Measurements from ENCODE around the gene TCL1B.

Gene TCL1B, protein sequence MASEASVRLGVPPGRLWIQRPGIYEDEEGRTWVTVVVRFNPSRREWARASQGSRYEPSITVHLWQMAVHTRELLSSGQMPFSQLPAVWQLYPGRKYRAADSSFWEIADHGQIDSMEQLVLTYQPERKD

GRCh38 chr14:95685978-95686922, at the start of gene TCL1B:
Gene TCL1B, plus strand, starts transcription at chr14:95686426. Its CDS starts 42 bp downstream, at chr14:95686468.
- no peak for TF ChIP-seq CTCF (conservative IDR thresholded peaks at IDR 0.05; ENCODE audit: control insufficient read depth, insufficient read depth, low read depth, low read length)
- no peak for DNase-seq (ENCODE audit: low read depth)
- H3K4me3 ChIP-seq (ENCODE audit: control insufficient read depth, low read depth, low read length), result no peak within 1 kb of the TSS

GRCh38 chr14:95644981-95645380, 41.2 kb upstream of the TCL1B start:
- no peak overlapping the region for H3K4me3 ChIP-seq (ENCODE audit: control insufficient read depth, low read depth, low read length)
- TF ChIP-seq CTCF (conservative IDR thresholded peaks at IDR 0.05; ENCODE audit: control insufficient read depth, insufficient read depth, low read depth, low read length), result no peak
- DNase-seq (ENCODE audit: low read depth), result no peak

GRCh38 chr14:95645389-95645996, 40.7 kb upstream of the TCL1B start:
- no peak for DNase-seq (ENCODE audit: low read depth)
- no peak overlapping the region for H3K4me3 ChIP-seq (ENCODE audit: control insufficient read depth, low read depth, low read length)
- no peak for TF ChIP-seq CTCF (conservative IDR thresholded peaks at IDR 0.05; ENCODE audit: control insufficient read depth, insufficient read depth, low read depth, low read length)

DNA sequence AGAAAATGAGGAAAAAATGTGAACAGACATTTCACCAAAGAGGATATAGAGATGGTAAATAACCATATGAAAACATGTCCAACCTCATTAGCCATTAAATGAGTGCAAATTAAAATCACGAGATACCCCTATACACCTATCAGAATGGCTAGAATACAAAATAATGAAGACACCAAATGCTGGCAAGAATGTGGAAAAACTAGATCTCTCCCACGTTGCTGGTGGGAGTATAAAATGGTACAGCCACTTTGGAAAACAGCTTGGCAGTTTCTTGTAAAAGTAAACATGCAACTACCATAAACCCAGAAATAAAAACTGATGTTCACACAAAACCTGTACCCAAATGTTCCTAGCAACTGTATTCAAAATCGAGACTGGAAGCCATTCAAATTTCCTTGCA, 38.3 kb upstream of the TCL1B start:
- TF ChIP-seq CTCF (conservative IDR thresholded peaks at IDR 0.05; ENCODE audit: control insufficient read depth, insufficient read depth, low read depth, low read length), result no peak

DNA sequence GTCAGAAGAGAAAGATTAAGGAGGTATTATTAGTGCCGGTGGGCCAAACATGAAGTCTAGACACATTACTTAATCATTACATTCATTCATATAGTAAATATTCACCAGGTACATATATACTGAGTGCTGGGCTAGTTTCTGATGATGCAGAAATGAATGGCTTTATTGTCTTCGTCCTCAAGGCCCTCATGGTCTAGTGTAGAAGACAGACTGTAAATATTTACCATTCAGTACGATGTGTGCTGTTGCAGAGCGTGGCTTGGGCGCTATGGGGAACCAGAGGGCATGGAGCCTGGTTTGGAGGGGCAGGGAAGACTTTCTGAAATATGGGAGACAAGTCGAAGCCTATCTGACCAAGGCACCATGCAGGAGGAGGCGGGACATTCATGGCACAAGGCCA, 37.0 kb upstream of the TCL1B start:
- no peak for TF ChIP-seq CTCF (conservative IDR thresholded peaks at IDR 0.05; ENCODE audit: control insufficient read depth, insufficient read depth, low read depth, low read length)

More for the DNA sequence above, 38.3 kb upstream of the TCL1B start:
- DNase-seq (ENCODE audit: low read depth), result no peak
- H3K4me3 ChIP-seq (ENCODE audit: control insufficient read depth, low read depth, low read length), result no peak overlapping the region

DNA sequence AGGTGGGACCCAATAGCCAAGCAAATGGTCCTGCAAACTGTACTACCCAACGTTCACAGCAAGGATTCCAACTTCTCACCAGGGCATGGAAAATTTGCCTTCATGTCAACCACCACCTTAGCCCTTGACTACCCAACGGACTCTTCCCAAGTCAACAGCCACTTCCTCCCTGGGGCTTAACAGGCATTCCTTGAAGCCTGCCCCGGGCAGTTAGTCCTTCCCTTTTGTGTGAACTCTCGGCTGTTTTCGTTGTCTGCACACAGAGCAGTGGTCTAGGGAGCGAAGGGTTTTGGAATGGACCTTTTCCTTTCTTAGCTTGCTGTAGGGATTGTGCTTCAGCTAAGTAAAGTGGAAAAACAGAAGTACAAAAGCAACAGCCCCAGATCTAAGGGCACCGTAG, 35.2 kb upstream of the TCL1B start:
- no peak for DNase-seq (ENCODE audit: low read depth)
- H3K4me3 ChIP-seq (ENCODE audit: control insufficient read depth, low read depth, low read length), result no peak overlapping the region
- no peak for TF ChIP-seq CTCF (conservative IDR thresholded peaks at IDR 0.05; ENCODE audit: control insufficient read depth, insufficient read depth, low read depth, low read length)

More for the DNA sequence above, 37.0 kb upstream of the TCL1B start:
- no peak overlapping the region for H3K4me3 ChIP-seq (ENCODE audit: control insufficient read depth, low read depth, low read length)
- DNase-seq (ENCODE audit: low read depth), result no peak
